GM20431 (cell line): ENCODE measurements around the gene FST.

ENCODE experiments used
- in situ Hi-C: fragments of 300-500 bp; cut with MseI, MboI; formaldehyde crosslinking; loops from one replicate; pipeline ENCODE4 v1.15.0; 2020; ENCODE audit warnings: low sequenced_read_pairs; ENCODE audit not compliant: unreplicated experiment

Gene FST

DNA sequence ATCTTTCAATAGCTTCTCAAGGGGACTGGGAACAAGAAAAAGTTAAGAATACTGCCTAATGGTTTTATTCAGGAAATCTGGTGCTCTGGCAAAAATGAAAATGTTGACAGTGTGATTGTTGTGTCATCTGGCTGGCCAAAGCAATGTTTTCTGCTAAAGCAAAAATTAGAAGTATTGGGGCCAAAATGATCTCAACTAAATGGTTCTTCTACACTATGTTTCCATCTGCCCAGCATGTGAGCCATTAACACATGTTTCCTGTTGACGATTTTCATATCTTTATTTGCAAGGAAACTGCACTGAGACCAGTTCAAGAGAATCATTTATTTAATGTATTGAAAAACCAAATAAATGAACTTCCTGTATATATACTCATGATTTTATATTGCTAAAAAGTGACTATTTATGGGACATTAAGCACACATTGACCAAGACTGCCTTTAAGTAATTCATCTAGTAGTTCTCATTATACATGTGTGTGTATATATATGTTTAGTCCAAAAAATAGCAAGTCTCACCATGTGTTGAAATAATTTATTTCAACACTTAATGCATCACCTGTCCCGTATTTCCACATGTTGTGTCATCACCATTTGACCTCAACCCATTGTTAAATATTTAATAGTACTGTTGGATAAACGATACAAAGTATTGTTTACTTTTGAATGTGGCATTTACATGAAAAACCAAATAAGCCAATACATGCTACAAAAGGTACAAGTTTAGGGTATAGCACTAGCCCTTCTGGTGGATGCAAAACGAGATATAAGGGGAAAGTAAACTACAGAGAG is 7.5 kb upstream of the FST start:
- in situ Hi-C loops = no loop called here

DNA sequence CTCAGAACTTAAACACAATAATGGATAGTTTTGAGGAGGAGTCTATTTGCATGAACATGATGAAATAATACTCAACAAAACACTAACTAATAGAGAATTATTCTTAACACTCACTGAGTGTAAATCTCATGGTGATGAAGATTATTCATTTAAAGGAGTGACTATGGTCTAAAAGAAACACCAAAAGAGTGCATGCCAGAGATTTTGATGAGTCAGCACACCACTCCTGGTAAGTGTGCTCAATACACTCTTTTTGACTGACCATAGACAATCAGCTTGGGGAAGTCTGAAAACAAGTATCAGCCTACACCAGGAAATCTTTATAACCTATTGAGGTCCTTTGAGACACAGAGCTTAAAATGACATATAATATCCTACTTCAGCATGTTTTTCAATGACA is 6.8 kb upstream of the FST start:
- in situ Hi-C loops = no loop called here

DNA sequence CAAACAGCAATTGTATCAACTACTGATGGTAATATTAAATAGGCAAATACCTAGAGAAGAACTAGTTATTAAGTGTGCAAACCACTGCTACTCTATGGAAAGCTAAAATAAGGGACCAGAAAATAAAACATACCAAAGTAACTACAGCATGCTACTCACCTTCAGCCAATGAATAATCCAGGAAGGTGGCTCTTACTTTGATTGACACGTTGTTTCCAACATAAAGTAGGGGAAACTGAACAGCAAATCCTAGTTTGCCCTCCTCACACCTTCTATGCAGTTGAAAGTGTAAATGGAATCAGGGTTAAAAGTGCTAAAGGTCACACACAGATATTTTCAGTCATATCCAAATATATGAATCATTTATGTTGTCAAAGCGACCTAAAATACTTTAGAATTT is 5.1 kb upstream of the FST start:
- in situ Hi-C loops = loop anchor here (25.0 kb wide), 1 partner anchor 737 kb away; no protein-coding TSS in a partner anchor

DNA sequence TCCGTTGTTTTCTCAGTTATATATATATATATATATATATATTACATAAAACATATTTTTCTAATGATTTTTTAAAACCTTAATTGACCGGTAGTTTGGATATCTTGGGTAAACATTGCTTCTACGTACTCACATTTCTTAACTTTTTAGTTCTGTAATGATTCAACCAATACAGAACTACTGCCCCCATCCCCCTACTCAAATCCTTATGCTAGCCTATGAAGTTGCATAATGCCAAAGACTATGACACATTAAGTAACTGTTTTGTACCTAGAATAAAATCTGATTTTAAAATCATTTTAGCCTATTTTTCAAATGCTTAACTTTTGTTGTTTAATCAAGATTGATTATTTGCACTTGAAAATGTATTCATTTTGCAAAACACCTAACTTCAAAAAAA is 4.4 kb upstream of the FST start:
- in situ Hi-C loops = loop anchor here (25.0 kb wide), 1 partner anchor 736 kb away; no protein-coding TSS in a partner anchor

DNA sequence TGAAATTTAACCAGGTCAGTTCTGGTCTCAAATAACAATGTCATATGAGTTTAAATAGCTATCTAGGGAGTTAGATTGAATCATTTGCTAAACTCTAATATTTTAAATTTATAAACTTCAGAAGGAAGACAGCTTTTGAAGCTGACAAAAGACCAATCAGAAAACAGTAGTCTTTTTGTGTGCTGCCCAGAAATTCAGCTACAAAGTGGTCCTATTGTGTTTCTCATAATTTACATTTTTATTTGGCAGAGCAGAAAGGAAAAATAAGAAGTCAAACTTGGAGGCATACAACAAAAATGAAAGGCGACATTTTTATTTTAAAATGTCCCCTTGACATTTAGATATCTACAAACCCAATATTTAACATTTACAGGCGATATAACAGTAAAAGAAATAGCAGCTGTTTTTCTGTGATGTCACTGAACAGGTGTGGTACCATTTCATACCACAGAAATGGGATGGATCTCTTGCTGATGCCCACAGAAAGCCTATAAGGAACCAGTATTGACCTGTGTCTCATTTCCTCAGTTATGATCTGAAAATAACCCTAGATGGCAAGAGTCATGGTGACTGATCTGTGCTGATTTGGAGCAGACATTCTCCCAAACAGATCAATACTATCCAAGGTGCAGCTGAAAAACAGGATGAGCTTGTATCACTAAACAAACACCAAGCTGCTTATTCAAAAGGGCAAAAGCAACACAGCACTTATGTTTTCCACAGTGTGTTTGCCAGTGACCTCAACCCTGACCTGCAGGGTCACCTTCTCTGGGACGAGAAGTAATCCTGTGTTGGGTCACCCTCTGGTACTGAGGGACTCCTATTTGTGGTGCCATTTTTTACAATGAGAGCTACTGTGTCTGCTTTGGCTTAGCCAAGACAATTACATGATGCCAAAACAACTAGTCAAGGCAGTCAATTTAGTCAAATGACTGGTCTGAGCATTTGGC is 3.6 kb upstream of the FST start:
- in situ Hi-C loops = loop anchor here (25.0 kb wide), 1 partner anchor 735 kb away; no protein-coding TSS in a partner anchor

DNA sequence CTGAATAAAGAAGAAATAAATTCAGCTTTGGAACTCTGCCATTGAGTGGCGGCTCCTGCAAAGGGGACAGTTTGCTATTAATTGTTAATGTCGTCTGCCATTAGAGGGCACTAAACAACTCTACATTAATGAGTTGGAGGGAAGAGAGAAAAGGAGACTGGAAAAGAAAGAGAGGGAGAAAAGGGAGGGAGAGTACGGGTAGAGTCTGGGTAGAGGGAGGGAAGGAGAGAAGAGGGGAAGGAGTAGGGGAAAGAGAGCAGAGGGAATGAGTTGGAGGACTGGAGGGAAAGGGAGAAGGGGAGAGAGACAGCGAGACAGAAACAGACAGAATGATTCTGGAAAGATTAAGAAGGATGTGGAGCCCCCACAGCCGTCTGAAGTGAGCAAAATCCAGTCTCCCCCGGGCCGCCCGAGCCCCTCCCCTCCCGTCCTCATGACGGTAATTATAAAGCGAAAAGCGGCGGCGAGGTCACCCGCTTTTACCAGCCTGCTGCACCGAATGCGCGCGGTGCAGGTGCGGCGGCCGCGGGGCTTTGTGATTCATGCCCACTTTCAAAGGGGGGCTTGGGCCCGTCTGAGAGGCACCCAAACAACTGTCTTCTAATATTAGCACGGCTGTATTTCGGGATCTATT is 1.9 kb upstream of the FST start:
- in situ Hi-C loops = loop anchor here (25.0 kb wide), 1 partner anchor 734 kb away; no protein-coding TSS in a partner anchor

DNA sequence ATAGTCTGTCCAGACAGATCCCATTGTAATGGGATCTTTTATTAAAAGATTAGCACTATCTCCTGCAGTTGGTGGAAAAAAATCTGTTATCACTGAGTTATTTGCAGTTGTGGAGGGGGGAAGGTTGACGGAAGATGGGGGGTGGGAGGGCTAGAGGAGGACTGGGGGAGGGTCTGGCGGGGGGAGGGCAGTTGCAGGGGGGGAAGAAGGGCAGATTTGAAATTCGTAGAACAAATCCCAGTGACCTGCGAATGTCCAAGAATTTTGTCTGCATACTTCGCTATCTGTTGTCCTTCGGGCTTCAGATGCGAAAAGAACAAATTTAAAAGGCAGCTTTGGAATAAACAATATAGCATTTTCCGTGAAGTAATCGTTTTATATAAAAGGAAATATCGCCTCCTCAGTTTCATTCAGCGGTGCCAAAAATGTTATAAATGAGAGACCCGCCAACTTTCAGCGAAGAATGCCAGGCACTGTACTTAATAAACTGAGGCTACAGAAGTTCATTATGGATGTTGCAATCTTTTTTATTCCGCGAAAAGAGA is 1.3 kb upstream of the FST start:
- in situ Hi-C loops = loop anchor here (25.0 kb wide), 1 partner anchor 733 kb away; no protein-coding TSS in a partner anchor

DNA sequence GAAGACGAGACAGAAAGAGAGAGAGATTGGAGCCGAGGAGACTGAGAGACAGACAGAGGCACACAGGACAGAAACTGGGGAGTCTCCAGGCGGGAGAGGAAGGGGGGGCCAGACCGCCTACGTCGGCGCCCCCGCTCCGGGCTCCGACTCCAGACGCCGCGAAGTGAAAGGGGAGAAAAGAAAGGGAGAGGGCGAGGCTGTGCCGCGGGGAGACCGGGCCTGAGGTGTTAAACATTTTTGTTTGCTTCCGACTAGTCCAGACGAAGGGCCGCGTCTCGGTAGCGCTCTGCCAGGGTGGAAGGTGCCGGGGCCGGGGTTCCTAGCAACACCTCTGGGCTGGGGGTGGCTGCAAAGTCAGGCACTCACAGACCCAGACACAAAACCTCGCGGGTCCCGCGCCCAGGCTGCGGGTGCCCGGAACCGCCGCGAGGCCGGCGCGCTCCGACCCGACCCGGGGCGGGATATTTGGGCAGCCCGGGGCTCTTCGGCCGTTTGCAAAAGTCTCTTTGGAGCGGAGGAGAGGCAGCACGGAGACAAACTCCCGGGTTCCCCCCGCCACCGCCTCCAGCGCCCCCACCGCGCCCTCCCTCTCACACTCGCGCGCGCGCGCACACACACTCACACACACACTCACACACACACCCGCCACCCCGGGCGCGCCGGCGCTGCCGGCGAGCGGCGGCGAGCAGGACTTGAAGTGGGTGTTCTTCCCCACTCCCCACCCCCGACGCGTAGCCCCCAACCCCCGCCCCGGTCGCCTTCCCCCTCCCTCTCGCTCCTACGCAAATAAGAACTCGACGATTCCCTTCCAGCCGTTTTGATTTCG is 626 bp upstream of the FST start:
- in situ Hi-C loops = loop anchor here (25.0 kb wide), 1 partner anchor 732 kb away; no protein-coding TSS in a partner anchor

DNA sequence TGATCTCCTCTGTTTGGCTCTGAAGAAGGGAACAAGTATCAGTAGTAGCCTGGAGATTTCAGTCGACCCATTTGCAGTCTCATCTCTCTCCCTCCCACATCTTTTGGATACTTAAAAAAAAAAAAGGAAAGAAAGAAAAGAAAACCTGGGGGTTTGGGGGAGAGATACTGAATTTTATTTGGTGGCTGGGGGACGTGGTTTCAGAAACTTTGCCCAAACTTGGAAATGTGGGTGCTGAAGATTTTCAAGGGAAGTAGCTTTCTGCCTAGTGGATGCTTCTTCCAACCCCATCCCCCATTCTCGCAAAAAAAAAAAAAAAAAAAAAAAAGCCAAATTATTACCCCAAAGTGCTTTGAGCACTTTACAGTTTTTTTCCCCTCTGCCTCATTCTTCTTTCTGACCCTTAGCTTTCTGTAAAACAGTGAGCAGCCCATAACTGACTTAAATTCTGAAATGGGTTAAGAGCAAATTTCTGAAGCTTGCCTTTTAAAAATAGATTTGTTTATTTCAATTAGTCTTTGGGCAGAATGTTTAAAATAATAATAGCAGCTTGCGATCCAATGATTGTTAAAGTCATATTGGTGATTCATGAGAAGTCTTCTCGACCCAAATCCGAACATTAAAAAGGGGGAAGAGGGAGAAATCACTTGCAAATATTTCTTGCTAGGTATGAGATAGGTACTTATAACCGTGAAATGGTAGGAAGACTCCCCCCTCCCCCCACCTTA is 894 bp downstream of the FST start:
- in situ Hi-C loops = loop anchor here (25.0 kb wide), 1 partner anchor 731 kb away; no protein-coding TSS in a partner anchor

DNA sequence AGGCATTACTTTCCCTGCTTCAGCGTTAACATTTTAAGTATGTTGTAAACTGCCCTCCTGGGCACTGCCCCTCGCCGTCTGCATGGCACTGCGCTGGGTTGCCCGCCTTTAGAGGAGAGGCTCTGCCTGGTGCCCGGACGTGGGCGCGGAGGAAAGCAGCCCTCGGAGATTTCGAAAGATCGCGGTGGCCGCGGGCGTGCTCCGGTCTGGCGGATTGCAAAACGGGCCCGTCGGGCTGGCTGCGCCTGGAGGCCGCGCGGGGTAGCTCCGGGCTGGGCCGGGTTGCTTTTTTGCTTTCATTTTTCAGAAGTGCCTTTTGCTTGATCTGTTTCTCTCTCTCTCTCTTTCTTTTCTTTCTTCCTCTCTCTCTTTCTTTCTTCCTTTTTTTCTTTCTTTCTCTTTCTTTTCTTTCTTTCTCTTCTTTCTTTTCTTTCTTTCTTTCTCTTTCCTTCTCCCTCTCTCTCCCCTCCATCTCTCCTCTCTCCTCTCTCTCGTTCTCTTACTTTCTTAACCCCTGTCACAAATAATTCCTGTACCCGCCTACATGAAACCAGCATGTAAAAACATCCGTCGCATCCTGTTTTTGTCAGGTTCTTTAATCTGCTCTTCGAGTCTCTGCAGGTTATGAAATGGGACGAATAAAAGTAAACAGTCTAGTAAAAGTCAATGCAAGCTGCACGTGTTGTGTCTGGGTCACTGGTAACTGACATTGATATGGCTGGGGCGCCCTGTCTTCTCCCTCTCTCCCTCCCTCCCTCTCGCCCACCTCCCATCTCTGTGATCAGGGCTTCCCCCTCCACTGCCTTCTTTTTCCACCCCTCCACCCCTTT is 1.7 kb downstream of the FST start:
- in situ Hi-C loops = loop anchor here (25.0 kb wide), 1 partner anchor 730 kb away; no protein-coding TSS in a partner anchor

DNA sequence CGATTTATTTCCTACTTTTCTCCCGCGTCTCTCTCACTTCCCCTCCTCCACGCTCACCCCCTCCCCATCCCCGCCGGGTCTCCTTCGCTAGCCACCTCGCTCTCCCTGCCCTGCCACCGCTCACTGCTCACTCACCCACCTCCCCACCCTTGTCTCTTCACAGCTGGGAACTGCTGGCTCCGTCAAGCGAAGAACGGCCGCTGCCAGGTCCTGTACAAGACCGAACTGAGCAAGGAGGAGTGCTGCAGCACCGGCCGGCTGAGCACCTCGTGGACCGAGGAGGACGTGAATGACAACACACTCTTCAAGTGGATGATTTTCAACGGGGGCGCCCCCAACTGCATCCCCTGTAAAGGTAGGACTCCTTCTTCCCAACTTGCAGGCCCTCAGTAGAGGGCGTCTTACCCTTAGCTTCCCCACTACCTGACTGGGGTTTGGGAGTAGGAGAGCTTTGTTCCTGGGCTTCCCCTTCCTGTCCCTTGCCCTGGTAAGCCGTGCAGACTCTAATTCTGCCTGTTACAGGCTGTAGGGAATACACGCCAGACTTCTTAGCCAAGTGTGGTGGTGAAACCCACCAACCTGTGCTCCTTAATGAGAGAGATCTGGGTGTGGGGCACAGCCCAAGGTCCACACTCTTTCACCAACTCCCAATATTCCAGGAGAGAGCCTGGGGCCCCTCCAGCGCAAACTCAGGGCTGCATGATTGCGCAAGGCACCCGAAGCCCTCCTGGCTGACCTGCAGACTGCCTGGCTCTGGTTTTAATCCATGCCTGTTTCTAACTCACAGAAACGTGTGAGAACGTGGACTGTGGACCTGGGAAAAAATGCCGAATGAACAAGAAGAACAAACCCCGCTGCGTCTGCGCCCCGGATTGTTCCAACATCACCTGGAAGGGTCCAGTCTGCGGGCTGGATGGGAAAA is 2.5 kb downstream of the FST start:
- in situ Hi-C loops = loop anchor here (25.0 kb wide), 1 partner anchor 729 kb away; no protein-coding TSS in a partner anchor

DNA sequence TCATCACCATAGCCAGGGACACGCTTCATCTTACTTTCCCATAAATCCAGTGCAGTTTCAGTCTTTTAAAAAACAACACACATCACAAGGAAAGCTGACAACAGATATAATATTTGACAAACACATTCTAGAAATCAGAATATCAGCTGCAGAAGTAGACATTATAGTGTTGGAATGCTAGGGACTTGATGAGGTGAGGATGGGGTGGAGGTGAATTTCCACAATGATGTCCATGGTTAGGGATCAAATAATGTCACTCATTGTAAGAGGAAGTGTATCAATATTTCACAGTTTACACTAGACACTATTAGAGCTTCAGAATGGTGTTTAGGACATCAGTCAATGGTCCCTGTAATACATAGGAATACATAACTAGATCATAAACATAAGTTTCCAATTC is 7.0 kb downstream of the FST start:
- in situ Hi-C loops = loop anchor here (25.0 kb wide), 1 partner anchor 725 kb away; no protein-coding TSS in a partner anchor

DNA sequence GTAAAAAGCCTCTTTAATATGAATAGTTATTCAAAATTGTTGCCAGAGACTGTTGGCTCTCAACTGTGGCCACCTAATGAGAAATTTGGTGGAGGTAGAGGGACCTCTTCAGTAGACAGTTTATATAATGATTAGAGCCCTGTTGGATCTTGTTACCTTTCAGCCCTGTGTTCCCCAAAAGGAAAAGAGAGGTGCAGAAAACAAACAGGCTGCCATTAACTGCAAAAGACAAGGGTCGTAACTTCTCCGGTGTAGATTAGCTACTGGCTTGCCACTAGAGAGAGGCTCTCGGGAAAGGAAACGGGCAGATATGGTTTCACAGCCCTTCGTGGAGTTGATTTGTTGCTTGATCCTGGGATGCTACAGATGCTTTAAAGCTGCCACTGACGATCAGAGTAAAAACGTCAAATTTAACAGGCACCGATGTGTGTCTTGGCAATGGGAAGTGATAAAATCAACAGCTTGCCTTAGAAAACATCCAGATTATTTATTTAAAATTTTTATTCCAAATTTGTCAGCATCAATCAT is 7.8 kb downstream of the FST start:
- in situ Hi-C loops = loop anchor here (25.0 kb wide), 1 partner anchor 724 kb away; no protein-coding TSS in a partner anchor

DNA sequence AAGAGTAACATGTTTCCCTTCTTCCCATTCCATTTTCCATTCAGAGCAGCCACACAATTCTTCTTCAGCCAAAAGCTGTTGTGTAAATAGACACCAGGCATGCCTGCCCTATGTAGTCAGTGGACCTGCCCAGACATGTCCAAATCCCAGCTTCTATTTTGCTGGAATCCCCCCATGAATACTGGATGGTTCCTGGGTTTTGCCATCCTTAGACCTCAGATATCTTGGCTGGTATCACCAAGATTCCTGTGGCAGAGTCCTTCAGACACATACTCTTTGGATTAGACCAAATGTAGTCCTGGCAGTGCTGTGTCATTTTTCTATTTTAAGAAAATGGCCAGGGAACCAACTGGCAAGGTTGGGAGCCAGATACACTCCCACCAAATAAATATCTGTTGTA is 10.3 kb downstream of the FST start:
- in situ Hi-C loops = loop anchor here (25.0 kb wide), 1 partner anchor 722 kb away; no protein-coding TSS in a partner anchor

DNA sequence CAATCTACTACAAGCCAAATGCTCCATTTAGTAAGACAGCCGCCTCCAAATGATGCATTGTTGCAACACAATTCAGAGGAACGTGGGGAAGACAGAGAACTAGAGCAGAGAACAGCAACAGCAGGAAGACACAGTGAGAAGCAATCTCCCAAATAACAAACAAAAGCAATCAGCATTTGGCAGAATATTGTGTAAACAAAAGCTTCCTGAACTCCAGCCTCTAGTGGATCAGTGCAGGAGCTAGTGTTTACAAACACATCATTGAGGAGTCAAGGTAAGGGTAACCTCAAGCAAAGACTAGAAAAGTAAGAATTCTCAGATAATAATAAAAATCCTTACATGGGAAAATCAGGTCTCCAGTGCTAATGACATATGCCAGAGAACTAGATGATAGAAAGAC is 20.6 kb downstream of the FST start:
- in situ Hi-C loops = no loop called here
